HEK293 (cell line): ENCODE results near the gene YIPF4.
"Not testable (repeated sequence)": the region's sequence is repeated elsewhere in the genome, so short reads cannot be mapped to it uniquely, and the experiment has no call there.

ENCODE experiments used
- CTCF ChIA-PET: fragments of 350-600 bp; formaldehyde crosslinking; extraction: SDS; loops from one replicate; lab custom pipeline; 2021; ENCODE audit warnings: antibody characterized with exemption; lab: Yijun Ruan, JAX
- POLR2A ChIA-PET: fragments of 300-600 bp; formaldehyde crosslinking; extraction: SDS; loops from one replicate; lab custom pipeline; 2020; ENCODE audit warnings: antibody characterized with exemption, inconsistent platforms; lab: Yijun Ruan, JAX
- H3K27ac ChIP-seq: fragments of 200-500 bp; sonication (Bioruptor generic); 2 replicates; pipeline ENCODE4 v1.5.1; 2014; ENCODE audit warnings: low read depth, low read length, control low read depth, inconsistent platforms; ENCODE audit errors: extremely low read depth
- H3K36me3 ChIP-seq, 2 experiments: fragments of 200-500 bp in 1 of 2; sonication (Bioruptor generic) in 1 of 2; 1 replicate in 1 of 2; 2 replicates in 1 of 2; pipeline ENCODE4 v1.5.1; 2014 to 2017; ENCODE audit warnings: inconsistent platforms in 2 of 2, low read length in 2 of 2; ENCODE audit not compliant: control insufficient read depth in 2 of 2, insufficient read depth in 1 of 2
- H3K4me1 ChIP-seq: fragments of 200-500 bp; sonication (Bioruptor generic); 2 replicates; pipeline ENCODE4 v1.5.1; 2014; ENCODE audit warnings: mild to moderate bottlenecking, low read length, inconsistent platforms; ENCODE audit not compliant: control insufficient read depth, insufficient read depth
- H3K4me3 ChIP-seq: 2 replicates; pipeline ENCODE4 v1.5.1; 2011; ENCODE audit warnings: low read depth, mild to moderate bottlenecking, control low read depth, low read length, moderate library complexity
- H3K9me3 ChIP-seq: fragments of 200-500 bp; sonication (Bioruptor generic); 2 replicates; pipeline ENCODE4 v1.5.1; 2014; ENCODE audit warnings: low read depth, low read length, inconsistent platforms; ENCODE audit not compliant: control insufficient read depth, insufficient read depth
- ZNF600 ChIP-seq: fragments of 450-650 bp; formaldehyde crosslinking; IDR thresholded peaks from 2 replicates; pipeline ENCODE4 v1.5.1; 2016; ENCODE audit warnings: missing biosample characterization, missing genetic modification characterization

YIPF4 gene

DNA sequence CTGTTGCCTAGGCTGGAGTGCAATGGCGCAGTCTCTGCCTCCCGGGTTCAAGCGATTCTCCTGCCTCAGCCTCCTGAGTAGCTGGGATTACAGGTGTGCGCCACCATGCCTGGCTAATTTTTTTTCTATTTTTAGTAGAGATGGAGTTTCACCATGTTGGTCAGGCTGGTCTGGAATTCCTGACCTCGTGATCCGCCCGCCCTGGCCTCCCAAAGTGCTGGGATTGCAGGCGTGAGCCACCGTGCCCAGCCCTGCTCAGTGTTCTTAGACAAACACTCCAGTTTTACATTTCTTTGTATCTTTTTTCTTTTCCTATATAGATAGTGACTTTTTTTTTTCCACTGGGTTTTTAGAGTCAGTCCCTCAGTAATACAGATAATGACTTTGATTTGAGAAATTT lies 86.6 kb downstream of the YIPF4 start:
- POLR2A ChIA-PET, CTCF ChIA-PET: not testable (repeated sequence)

DNA sequence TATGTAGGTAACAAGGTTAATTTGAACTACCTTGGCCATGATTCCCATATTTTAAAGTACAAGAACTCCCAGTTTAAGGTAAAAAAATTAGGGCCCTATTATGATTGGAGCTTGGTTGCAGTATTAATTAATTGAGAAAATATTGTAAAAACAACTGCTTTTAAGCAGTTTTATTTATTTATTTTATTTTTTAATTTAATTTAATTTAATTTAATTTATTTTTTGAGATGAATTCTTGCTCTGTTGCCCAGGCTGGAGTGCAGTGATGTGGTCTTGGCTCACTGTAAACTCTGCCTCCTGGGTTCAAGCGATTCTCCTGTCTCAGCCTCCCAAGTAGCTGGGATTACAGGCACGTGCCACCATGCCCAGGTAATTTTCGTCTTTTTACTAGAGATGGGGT lies 88.0 kb downstream of the YIPF4 start:
- CTCF ChIA-PET, H3K4me3 ChIP-seq, H3K4me1 ChIP-seq, POLR2A ChIA-PET, H3K27ac ChIP-seq, H3K9me3 ChIP-seq: not testable (repeated sequence)
- peaks cover 10% of the 10 kb centered on the region in 2 experiments; a peak in 2 of 3 replicates for H3K36me3 ChIP-seq

More for the DNA sequence above, 86.6 kb downstream of the YIPF4 start:
- H3K4me1 ChIP-seq, H3K9me3 ChIP-seq, H3K27ac ChIP-seq, H3K4me3 ChIP-seq: not testable (repeated sequence)
- peaks cover 10 to 11% of the 10 kb centered on the region in 2 experiments; a peak in 2 of 3 replicates for H3K36me3 ChIP-seq
- TF ChIP-seq ZNF600 (tag by site-specific recombination), result peak; percentile 75; the same call in 1 of the 2 replicates
